GM12878 (cell line): ENCODE measurements around the gene LPA. TPM values are rescaled to one million over a fixed set of nuclear protein-coding genes. Genes with fewer than 3 reads are reported as not detected.

Experiments used
- ATAC-seq: fragments of 200-7000 bp; cut with Tn5 transposase; 3 replicates; pipeline ENCODE4 v1.9.1; 2020; ENCODE audit warnings: mild to moderate bottlenecking, moderate library complexity
- BruUV-seq: library from RNA; stranded (reverse); fragments of 400-500 nt; replicated peaks from 2 replicates; lab custom pipeline; 2021; lab: Mats Ljungman, UMichigan
- CTCF ChIA-PET: fragments of 300-600 bp; sonication (Branson Sonifier 250); formaldehyde crosslinking; extraction: SDS; loops from one replicate; lab custom pipeline; 2021; ENCODE audit warnings: inconsistent platforms; lab: Yijun Ruan, JAX
- POLR2A ChIA-PET: fragments of 350-600 bp; formaldehyde crosslinking; extraction: SDS; loops from one replicate; lab custom pipeline; 2021; ENCODE audit warnings: inconsistent platforms; lab: Charles Lee
- RAD21 ChIA-PET: fragments of 300-600 bp; sonication (Branson Sonifier 250); formaldehyde crosslinking; loops from one replicate; lab custom pipeline; 2023; ENCODE audit warnings: antibody characterized with exemption; ENCODE audit not compliant: unreplicated experiment; lab: Charles Lee
- SMC1A ChIA-PET: fragments of 300-600 bp; sonication (Branson Sonifier 250); formaldehyde crosslinking; loops from one replicate; lab custom pipeline; 2023; ENCODE audit not compliant: unreplicated experiment, uncharacterized antibody; lab: Charles Lee
- DNase-seq: peaks from one replicate; pipeline ENCODE4 v3.0.0-alpha.2; 2011; ENCODE audit warnings: low read depth, low spot score
- FAIRE-seq: peaks from 3 replicates; lab custom pipeline; 2011; peaks lifted over from hg19 to GRCh38; lab: Jason Lieb, UNC
- H2AFZ ChIP-seq: 2 replicates; pipeline ENCODE4 v1.6.0; 2011; ENCODE audit warnings: low read depth, low read length, control low read depth; ENCODE audit not compliant: control insufficient read depth
- H3K27ac ChIP-seq: 2 replicates; pipeline ENCODE4 v1.5.1; 2011; ENCODE audit warnings: control low read depth; ENCODE audit not compliant: control insufficient read depth, insufficient read depth
- H3K27me3 ChIP-seq, 2 experiments: replicated peaks in 1 of 2; 2 replicates each; pipeline versions ENCODE4 v1.6.0 to v1.6.1; 2011; ENCODE audit warnings: low read length in 1 of 2; ENCODE audit not compliant: control insufficient read depth in 2 of 2, insufficient read depth in 2 of 2
- H3K36me3 ChIP-seq, 2 experiments: 2 replicates each; pipeline ENCODE4 v1.5.1; 2011; ENCODE audit warnings: low read length in 1 of 2; ENCODE audit not compliant: control insufficient read depth in 2 of 2, insufficient read depth in 2 of 2
- H3K4me1 ChIP-seq: 2 replicates; pipeline ENCODE4 v1.6.1; 2011; ENCODE audit warnings: mild to moderate bottlenecking, low read length, moderate library complexity, mixed read lengths; ENCODE audit not compliant: control insufficient read depth, insufficient read depth
- H3K4me2 ChIP-seq: 2 replicates; pipeline ENCODE4 v1.6.0; 2011; ENCODE audit warnings: control low read depth; ENCODE audit not compliant: control insufficient read depth, insufficient read depth
- H3K4me3 ChIP-seq: fragments of 200-600 bp; sonication (generic); 2 replicates; pipeline ENCODE4 v1.5.1; 2016
- H3K79me2 ChIP-seq: 2 replicates; pipeline ENCODE4 v1.6.0; 2011; ENCODE audit warnings: low read length; ENCODE audit not compliant: control insufficient read depth, insufficient read depth
- H3K9ac ChIP-seq: 2 replicates; pipeline ENCODE4 v1.8.0; 2011; ENCODE audit warnings: low read length, control low read depth, mixed read lengths; ENCODE audit not compliant: control insufficient read depth, insufficient read depth
- H3K9me3 ChIP-seq: replicated peaks from 3 replicates; pipeline ENCODE4 v1.5.1; 2011; ENCODE audit warnings: mild to moderate bottlenecking, low read length; ENCODE audit not compliant: control insufficient read depth, insufficient read depth
- H4K20me1 ChIP-seq: 2 replicates; pipeline ENCODE4 v1.6.0; 2011; ENCODE audit not compliant: control insufficient read depth, insufficient read depth
- ATF3 ChIP-seq: IDR thresholded peaks from 2 replicates; pipeline ENCODE4 v1.6.1; 2011; ENCODE audit warnings: low read depth, mild to moderate bottlenecking, low read length, moderate library complexity, borderline replicate concordance; ENCODE audit errors: extremely low read depth
- DPF2 ChIP-seq: fragments of 450-650 bp; IDR thresholded peaks from 2 replicates; pipeline ENCODE4 v1.6.1; 2017; ENCODE audit warnings: mild to moderate bottlenecking
- HDGF ChIP-seq: fragments of 450-650 bp; IDR thresholded peaks from 2 replicates; pipeline ENCODE4 v1.6.1; 2016; ENCODE audit warnings: antibody characterized with exemption
- HSF1 ChIP-seq: fragments of 150-350 bp; IDR thresholded peaks from 2 replicates; pipeline ENCODE4 v1.6.1; 2014; ENCODE audit warnings: mild to moderate bottlenecking, low read depth, low read length
- KDM1A ChIP-seq: fragments of 200-600 bp; sonication (generic); IDR thresholded peaks from 2 replicates; pipeline ENCODE4 v1.6.1; 2016; ENCODE audit warnings: borderline replicate concordance
- MEF2B ChIP-seq: fragments of 450-650 bp; IDR thresholded peaks from 2 replicates; pipeline ENCODE4 v1.6.1; 2018; ENCODE audit warnings: mild to moderate bottlenecking, moderate library complexity; ENCODE audit not compliant: partially characterized antibody, poor library complexity, severe bottlenecking
- PAX5 ChIP-seq: IDR thresholded peaks from 2 replicates; pipeline ENCODE4 v1.6.1; 2011; ENCODE audit warnings: low read depth, low read length, borderline replicate concordance
- POLR2AphosphoS5 ChIP-seq: IDR thresholded peaks from 2 replicates; pipeline ENCODE4 v1.6.1; 2011; ENCODE audit warnings: mild to moderate bottlenecking, low read length, inconsistent platforms
- RCOR1 ChIP-seq: conservative IDR thresholded peaks from 2 replicates; pipeline ENCODE4 v1.6.1; 2012; ENCODE audit warnings: low read depth, low read length, improper control_type of control experiment
- SP1 ChIP-seq: IDR thresholded peaks from one replicate; pipeline ENCODE4 v1.6.1; 2011; ENCODE audit warnings: low read depth, low read length
- STAT1 ChIP-seq: fragments of 450-650 bp; conservative IDR thresholded peaks from 2 replicates; pipeline ENCODE4 v1.6.1; 2014; ENCODE audit warnings: antibody characterized with exemption, mild to moderate bottlenecking
- USF2 ChIP-seq: IDR thresholded peaks from 2 replicates; pipeline ENCODE4 v1.6.1; 2011; ENCODE audit warnings: low read depth, low read length, improper control_type of control experiment, borderline replicate concordance
- ZZZ3 ChIP-seq: IDR thresholded peaks from 2 replicates; pipeline ENCODE4 v1.6.1; 2011; ENCODE audit warnings: low read depth; ENCODE audit not compliant: control insufficient read depth, insufficient read length
- WGBS: methylation state at CpG from one replicate; pipeline ENCODE4 v1.1.6; 2016; ENCODE audit warnings: low lambda C conversion rate; ENCODE audit not compliant: insufficient replicate concordance, insufficient coverage; ENCODE audit errors: missing lambda C conversion rate; 5-methylcytosine and 5-hydroxymethylcytosine counted together
- in situ Hi-C: fragments of 300-500 bp; cut with MboI; formaldehyde crosslinking; loops from 9 replicates; pipeline ENCODE4 v1.14.3; 2018; ENCODE audit warnings: mixed read lengths
- intact Hi-C: fragments of 100-400 bp; cut with micrococcal nuclease; formaldehyde crosslinking; loops from one replicate; pipeline ENCODE4 v1.14.2; 2022; ENCODE audit not compliant: unreplicated experiment
- polyA plus RNA-seq, 11 experiments: library from polyadenylated mRNA; depleted of rRNA in 4 of 11; unstranded in 6 of 11; stranded (reverse) in 5 of 11; fragments of >200 nt; fragmentation: Nextera tagmentation in 4 of 11; fragmentation: Illumina TruSeq in 1 of 11; extraction: Ambion mirVana in 4 of 11; extraction: Trizol in 1 of 11; gene quantifications; 1 replicate in 1 of 11; 2 replicates in 10 of 11; pipeline versions ENCODE4 v1.2.1 to v1.2.3, GENCODE V29; 2011 to 2016; ENCODE audit warnings: inconsistent platforms in 2 of 11, missing spikeins in 2 of 11, low read depth in 1 of 11
- total RNA-seq, 4 experiments: library from RNA; depleted of rRNA in 3 of 4; stranded (reverse); fragments of >200 nt in 3 of 4; fragmentation: Illumina TruSeq in 1 of 4; extraction: Trizol in 1 of 4; gene quantifications; 2 replicates each; pipeline versions ENCODE4 v1.2.1 to v1.2.3, GENCODE V29; 2013 to 2021

Gene LPA
- total and polyA plus RNA-seq, 10 of the 15 experiments (the other 5 are each of a cell fraction or from before 2014, with no cell fraction given), result 0.03 to 2.8 (median 0.57) TPM

- SMC1A ChIA-PET, result no interaction called here
- RAD21 ChIA-PET, result no interaction called here
- Histone ChIP-seq H3K36me3 (no peaks in the 10 kb centered on the region), H3K27ac (no peak overlapping the region), H3K27me3 (no peaks in the 10 kb centered on the region; a peak in 1 of 4 replicates), H2AFZ (no peak overlapping the region), H3K9me3 (no peaks in the 10 kb centered on the region), H3K9ac (no peak overlapping the region), H3K79me2 (no peaks in the 10 kb centered on the region), H3K4me1 (no peaks in the 10 kb centered on the region), H3K4me3 (no peak overlapping the region), H4K20me1 (no peaks in the 10 kb centered on the region), H3K4me2 (no peak overlapping the region)
- CTCF ChIA-PET, result no interaction called here
- POLR2A ChIA-PET, result no interaction called here
- FAIRE-seq, result no peak
- BruUV-seq, result no TSS peak
- TF ChIP-seq POLR2AphosphoS5 (no peak), ATF3 (no peak)
- intact Hi-C loops, result loop anchor here (10.0 kb wide), 1 partner anchor 528 kb away; no protein-coding TSS in a partner anchor
- in situ Hi-C loops, result no loop called here
- 0% methylated on average over 3 of the region's 3 CpGs for WGBS
- no peak for DNase-seq
- no peak for ATAC-seq
Observed at GRCh38 chr6:160662429-160662828, 1.6 kb downstream of the LPA start.

- no peak overlapping the region for H2AFZ ChIP-seq
- ChIA-PET RAD21 (no interaction called here), POLR2A (no interaction called here), CTCF (no interaction called here), SMC1A (no interaction called here)
- H3K9me3 ChIP-seq, result no peaks in the 10 kb centered on the region
- H3K27ac ChIP-seq, result no peak overlapping the region
- H3K4me1 ChIP-seq, result no peaks in the 10 kb centered on the region
- no peaks in the 10 kb centered on the region for H3K36me3 ChIP-seq
- TF ChIP-seq KDM1A, result no peak
- TF ChIP-seq SP1, result no peak
- TF ChIP-seq MEF2B, result no peak
- TF ChIP-seq USF2, result no peak
- TF ChIP-seq STAT1, result no peak
- TF ChIP-seq PAX5, result no peak
- no peak for TF ChIP-seq ZZZ3
- no peak for TF ChIP-seq HDGF
- no peak for TF ChIP-seq HSF1
- TF ChIP-seq RCOR1, result no peak
- TF ChIP-seq DPF2, result no peak
- 14% methylated on average over 3 of the region's 3 CpGs for WGBS
- ATAC-seq (no peak), DNase-seq (no peak), FAIRE-seq (no peak)
- H3K4me2 ChIP-seq, result no peak overlapping the region
- intact Hi-C loops, result loop anchor here (10.0 kb wide), 1 partner anchor 526 kb away; no protein-coding TSS in a partner anchor
- no peak overlapping the region for H3K9ac ChIP-seq
- H4K20me1 ChIP-seq, result no peaks in the 10 kb centered on the region
- H3K4me3 ChIP-seq, result no peak overlapping the region
- no peaks in the 10 kb centered on the region; a peak in 1 of 4 replicates for H3K27me3 ChIP-seq
- no TSS peak for BruUV-seq
- no peaks in the 10 kb centered on the region for H3K79me2 ChIP-seq
- in situ Hi-C loops, result no loop called here
Observed at GRCh38 chr6:160661216-160661615, 2.9 kb downstream of the LPA start.
